Peyer's patch (tissue), 4 donors: ENCODE measurements around the gene NFASC.

ENCODE experiments used
- CTCF ChIP-seq, 6 experiments: fragments of 450-650 bp in 4 of 6; fragments of 200-600 bp in 2 of 6; sonication (generic) in 1 of 6; IDR thresholded peaks; one replicate each; pipeline ENCODE4 v1.5.1; 2017 to 2019; ENCODE audit warnings: antibody characterized with exemption in 6 of 6, mild to moderate bottlenecking in 3 of 6, moderate library complexity in 1 of 6
- POLR2A ChIP-seq, 2 donors: fragments of 450-650 bp; IDR thresholded peaks; one replicate each; pipeline ENCODE4 v1.5.1; 2017; ENCODE audit warnings: antibody characterized with exemption in 2 of 2, mild to moderate bottlenecking in 2 of 2, moderate library complexity in 2 of 2

- TF ChIP-seq CTCF (IDR thresholded peaks at IDR 0.05) (no peak), POLR2A (IDR thresholded peaks at IDR 0.05) (no peak)
Measured at GRCh38 chr1:204959836-204960235, 89.2 kb downstream of the NFASC start.
